ENCODE results near the gene RRBP1. TPM values are rescaled to one million over a fixed set of nuclear protein-coding genes. Genes with fewer than 3 reads are reported as not detected.

The RRBP1 gene
- total and polyA plus RNA-seq, 9 donors = 29.2 to 159 (median 83.8) TPM

GRCh38 chr20:17651129-17651759 lies 30.8 kb downstream of the RRBP1 start:
- H3K36me3 ChIP-seq = no peaks in the 10 kb centered on the region
- no peaks in the 10 kb centered on the region for H3K27me3 ChIP-seq
- no peak for TF ChIP-seq POLR2A (IDR thresholded peaks at IDR 0.05)
- no peak for TF ChIP-seq CTCF (IDR thresholded peaks at IDR 0.05)
- no peak for TF ChIP-seq EP300 (IDR thresholded peaks at IDR 0.05)
- H3K9me3 ChIP-seq = no peaks in the 10 kb centered on the region
- intact Hi-C loops (cut with DNase I) = no loop called here
- no peak for DNase-seq
- H3K4me1 ChIP-seq (ENCODE audit: insufficient read depth) = peaks cover 30% of the 10 kb centered on the region
- H3K4me3 ChIP-seq = no peak overlapping the region
- no peak overlapping the region for H3K27ac ChIP-seq
- 40 to 42% (median 41%) methylated on average over 11 of the region's 11 CpGs for WGBS, 3 donors

DNA sequence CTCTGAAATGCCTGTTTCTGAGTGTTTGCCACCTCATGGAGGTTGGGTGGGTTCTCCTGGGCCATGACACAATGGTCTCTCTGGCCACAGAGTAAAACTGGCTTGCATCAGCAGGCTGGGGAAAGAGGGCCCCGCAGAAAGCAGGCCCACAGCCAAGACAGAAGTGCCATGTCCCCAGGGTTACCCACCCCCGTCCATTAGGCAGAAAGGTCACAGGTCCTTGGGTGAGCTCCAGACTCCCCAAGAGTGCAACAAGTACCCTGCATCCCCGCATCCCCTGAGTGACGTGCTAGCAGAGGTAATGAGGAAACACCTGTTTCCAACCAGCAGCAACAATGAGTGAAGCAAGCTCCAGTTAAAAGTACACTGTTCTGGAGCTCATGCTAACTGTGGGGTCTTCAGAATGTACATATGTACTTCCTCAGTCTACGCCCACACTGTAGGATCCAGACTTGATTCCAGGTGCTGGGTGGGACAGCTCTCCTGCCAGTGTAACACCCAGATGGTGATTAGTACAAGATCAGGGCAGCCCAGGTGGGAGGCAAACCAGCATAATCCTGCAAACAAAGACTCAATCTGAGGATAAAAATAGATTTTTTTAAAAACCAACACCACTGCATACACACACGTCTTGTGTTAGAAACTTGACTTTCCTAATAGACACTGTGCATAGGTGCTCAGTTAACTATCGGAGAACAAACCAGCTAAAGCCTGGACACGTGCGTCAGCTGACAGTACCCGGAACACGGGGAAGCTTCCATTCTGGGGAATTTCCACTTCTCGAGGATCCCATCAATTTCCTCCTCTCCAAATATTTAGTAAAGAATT lies 31.5 kb downstream of the RRBP1 start:
- Histone ChIP-seq H3K4me3 (no peak overlapping the region), H3K9me3 (no peaks in the 10 kb centered on the region), H3K36me3 (no peaks in the 10 kb centered on the region), H3K27ac (no peak overlapping the region), H3K27me3 (no peaks in the 10 kb centered on the region), H3K4me1 (ENCODE audit: insufficient read depth) (peaks cover 35% of the 10 kb centered on the region)
- DNase-seq = peak in 2 of 5 donors; percentile 31 to 36
- intact Hi-C loops (cut with DNase I) = no loop called here
- no peak for TF ChIP-seq CTCF (IDR thresholded peaks at IDR 0.05)
- TF ChIP-seq POLR2A (IDR thresholded peaks at IDR 0.05) = no peak
- no peak for TF ChIP-seq EP300 (IDR thresholded peaks at IDR 0.05)
- WGBS, 3 donors = 67 to 70% (median 68%) methylated on average over 12 of the region's 12 CpGs

GRCh38 chr20:17648791-17649730 lies 33.0 kb downstream of the RRBP1 start:
- Histone ChIP-seq H3K4me3 (no peak overlapping the region), H3K9me3 (no peaks in the 10 kb centered on the region), H3K36me3 (no peaks in the 10 kb centered on the region), H3K27ac (peak overlapping the region in 1 of 2 donors; percentile 10), H3K27me3 (no peaks in the 10 kb centered on the region), H3K4me1 (ENCODE audit: insufficient read depth) (peaks cover 42% of the 10 kb centered on the region)
- 46 to 52% (median 52%) methylated on average over 19 to 20 of the region's 20 CpGs for WGBS, 3 donors
- DNase-seq = peak in 2 of 5 donors; percentile 36
- TF ChIP-seq POLR2A (IDR thresholded peaks at IDR 0.05) (no peak), CTCF (IDR thresholded peaks at IDR 0.05) (no peak), EP300 (IDR thresholded peaks at IDR 0.05) (no peak)
- intact Hi-C loops (cut with DNase I) = no loop called here

DNA sequence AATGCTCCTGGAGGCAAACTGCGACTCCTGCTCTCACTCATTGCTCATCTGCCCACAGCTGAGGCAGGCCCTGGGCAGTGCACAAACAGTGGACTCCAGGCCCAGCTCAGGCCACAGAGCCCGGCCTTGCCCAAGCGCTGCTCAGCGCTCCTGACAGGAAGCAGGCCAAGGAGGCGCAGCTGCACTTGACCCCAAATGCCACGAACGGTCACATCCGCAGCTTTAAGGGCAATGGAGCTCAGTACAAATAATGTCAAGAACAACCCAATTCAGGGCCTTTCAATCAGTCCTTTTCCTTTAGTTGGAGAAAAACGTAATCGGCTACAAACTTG lies 33.8 kb downstream of the RRBP1 start:
- Histone ChIP-seq H3K27me3 (no peaks in the 10 kb centered on the region), H3K9me3 (no peaks in the 10 kb centered on the region), H3K36me3 (no peaks in the 10 kb centered on the region), H3K4me3 (no peak overlapping the region), H3K4me1 (ENCODE audit: insufficient read depth) (peaks cover 48% of the 10 kb centered on the region), H3K27ac (no peak overlapping the region)
- intact Hi-C loops (cut with DNase I) = no loop called here
- 71 to 72% (median 72%) methylated on average over 10 of the region's 10 CpGs for WGBS, 3 donors
- peak in 2 of 5 donors; percentile 38 to 51 for DNase-seq
- no peak for TF ChIP-seq EP300 (IDR thresholded peaks at IDR 0.05)
- TF ChIP-seq POLR2A (IDR thresholded peaks at IDR 0.05) = no peak
- no peak for TF ChIP-seq CTCF (IDR thresholded peaks at IDR 0.05)
